Calu3 (cell line): ENCODE data around the gene TMEM121B. TPM values are rescaled to one million over a fixed set of nuclear protein-coding genes. Genes with fewer than 3 reads are reported as not detected.

ENCODE experiments used
- BruUV-seq: library from RNA; stranded (reverse); fragments of 400-500 nt; replicated peaks from 2 replicates; lab custom pipeline; 2021; lab: Mats Ljungman, UMichigan
- CTCF ChIA-PET: fragments of 300-600 bp; sonication (Branson Sonifier 250); formaldehyde crosslinking; loops from one replicate; lab custom pipeline; 2022; ENCODE audit warnings: antibody characterized with exemption; lab: Charles Lee
- DNase-seq: peaks from one replicate; pipeline ENCODE4 v3.0.0; 2022
- H3K27ac Mint-ChIP-seq: one replicate; pipeline ENCODE4 v1.8.0; 2022; ENCODE audit warnings: mixed read lengths; ENCODE audit not compliant: unreplicated experiment
- H3K27me3 Mint-ChIP-seq: one replicate; pipeline ENCODE4 v1.8.0; 2022; ENCODE audit warnings: mixed read lengths; ENCODE audit not compliant: unreplicated experiment
- H3K36me3 Mint-ChIP-seq: one replicate; pipeline ENCODE4 v1.8.0; 2022; ENCODE audit warnings: mild to moderate bottlenecking, moderate library complexity, mixed read lengths; ENCODE audit not compliant: insufficient read depth, unreplicated experiment
- H3K4me1 Mint-ChIP-seq: one replicate; pipeline ENCODE4 v1.8.0; 2022; ENCODE audit warnings: mild to moderate bottlenecking, low read depth, mixed read lengths; ENCODE audit not compliant: unreplicated experiment
- H3K4me3 Mint-ChIP-seq: one replicate; pipeline ENCODE4 v1.8.0; 2022; ENCODE audit warnings: mild to moderate bottlenecking, low read depth, moderate library complexity, mixed read lengths; ENCODE audit not compliant: unreplicated experiment
- H3K9me3 Mint-ChIP-seq: one replicate; pipeline ENCODE4 v1.8.0; 2022; ENCODE audit warnings: low read depth, mixed read lengths; ENCODE audit not compliant: unreplicated experiment
- intact Hi-C: fragments of 100-400 bp; cut with micrococcal nuclease; formaldehyde crosslinking; loops from one replicate; pipeline ENCODE4 v1.10.0; 2022; ENCODE audit not compliant: unreplicated experiment
- total RNA-seq: library from RNA; stranded (reverse); gene quantifications from 2 replicates; pipeline ENCODE4 v1.2.3, GENCODE V29; 2022
- TF ChIP-seq, protein P1 (sequence below): fragments of 200-600 bp; IDR thresholded peaks from one replicate; pipeline ENCODE4 v1.8.0; 2022; ENCODE audit warnings: antibody characterized with exemption; ENCODE audit not compliant: unreplicated experiment

TMEM121B gene
- total RNA-seq, 1 experiment from 2014 or later = 0.21 TPM

DNA sequence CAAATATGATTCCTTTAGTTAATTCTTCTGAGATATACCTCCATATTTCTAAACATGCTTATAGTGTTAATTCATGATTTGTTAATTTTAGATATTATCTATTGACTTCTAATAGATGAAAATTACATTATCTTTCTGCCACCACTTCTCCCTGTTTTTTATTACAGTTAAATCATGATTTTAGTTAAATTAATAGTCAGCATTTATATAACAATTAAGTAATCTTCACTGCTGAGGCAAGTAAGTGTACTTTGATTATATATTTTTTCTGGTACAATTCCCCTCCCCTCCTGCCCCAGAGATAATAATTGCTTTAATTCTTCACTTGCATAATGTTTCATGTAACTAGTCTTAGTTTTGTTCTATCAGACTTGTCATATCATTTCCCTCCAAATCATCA, 30.6 kb downstream of the TMEM121B start:
- intact Hi-C loops = no loop called here
- H3K4me1 Mint-ChIP-seq = no peaks in the 10 kb centered on the region
- H3K27ac Mint-ChIP-seq = no peak overlapping the region
- peaks cover 6% of the 10 kb centered on the region for H3K36me3 Mint-ChIP-seq
- H3K4me3 Mint-ChIP-seq = no peak overlapping the region
- TF ChIP-seq, protein P1, sequence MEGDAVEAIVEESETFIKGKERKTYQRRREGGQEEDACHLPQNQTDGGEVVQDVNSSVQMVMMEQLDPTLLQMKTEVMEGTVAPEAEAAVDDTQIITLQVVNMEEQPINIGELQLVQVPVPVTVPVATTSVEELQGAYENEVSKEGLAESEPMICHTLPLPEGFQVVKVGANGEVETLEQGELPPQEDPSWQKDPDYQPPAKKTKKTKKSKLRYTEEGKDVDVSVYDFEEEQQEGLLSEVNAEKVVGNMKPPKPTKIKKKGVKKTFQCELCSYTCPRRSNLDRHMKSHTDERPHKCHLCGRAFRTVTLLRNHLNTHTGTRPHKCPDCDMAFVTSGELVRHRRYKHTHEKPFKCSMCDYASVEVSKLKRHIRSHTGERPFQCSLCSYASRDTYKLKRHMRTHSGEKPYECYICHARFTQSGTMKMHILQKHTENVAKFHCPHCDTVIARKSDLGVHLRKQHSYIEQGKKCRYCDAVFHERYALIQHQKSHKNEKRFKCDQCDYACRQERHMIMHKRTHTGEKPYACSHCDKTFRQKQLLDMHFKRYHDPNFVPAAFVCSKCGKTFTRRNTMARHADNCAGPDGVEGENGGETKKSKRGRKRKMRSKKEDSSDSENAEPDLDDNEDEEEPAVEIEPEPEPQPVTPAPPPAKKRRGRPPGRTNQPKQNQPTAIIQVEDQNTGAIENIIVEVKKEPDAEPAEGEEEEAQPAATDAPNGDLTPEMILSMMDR = no peak
- CTCF ChIA-PET = no interaction called here
- H3K9me3 Mint-ChIP-seq = no peaks in the 10 kb centered on the region
- H3K27me3 Mint-ChIP-seq = no peaks in the 10 kb centered on the region
- DNase-seq = no peak
- BruUV-seq = no TSS peak

DNA sequence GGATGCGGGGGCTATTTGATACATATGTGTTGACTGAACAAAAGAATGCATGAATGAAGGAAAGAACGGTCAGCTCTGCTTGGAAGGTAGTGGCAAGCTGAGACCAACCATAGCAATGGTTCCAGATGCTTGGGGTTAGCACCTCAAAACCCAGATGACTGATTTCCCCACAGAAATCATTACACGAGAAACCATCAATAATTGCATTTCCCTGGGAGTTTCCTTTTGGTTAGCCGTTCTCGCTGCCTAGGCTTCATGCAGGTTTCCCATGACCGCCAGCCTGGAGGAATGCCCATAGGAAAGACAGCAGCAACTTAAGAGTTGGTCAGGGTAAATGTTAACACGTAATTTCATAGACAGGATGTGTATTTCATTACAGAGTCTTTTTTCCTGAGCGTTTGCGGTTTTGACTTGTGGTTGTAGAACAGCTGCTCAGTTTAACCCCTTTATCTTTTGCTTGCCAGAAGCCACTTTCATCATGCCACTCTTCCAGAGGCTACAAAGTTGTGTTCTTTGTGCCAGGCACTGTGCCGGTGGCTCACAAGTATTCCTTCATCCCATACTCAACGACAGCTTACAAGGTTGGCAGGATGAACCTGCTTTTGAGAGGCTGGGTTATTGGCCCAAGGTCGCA, 33.5 kb downstream of the TMEM121B start:
- TF ChIP-seq, protein P1 = no peak
- H3K27ac Mint-ChIP-seq = no peak overlapping the region
- H3K4me3 Mint-ChIP-seq = no peak overlapping the region
- no TSS peak for BruUV-seq
- intact Hi-C loops = no loop called here
- H3K27me3 Mint-ChIP-seq = no peaks in the 10 kb centered on the region
- no peaks in the 10 kb centered on the region for H3K9me3 Mint-ChIP-seq
- DNase-seq = no peak
- CTCF ChIA-PET = no interaction called here
- peaks cover 13% of the 10 kb centered on the region for H3K4me1 Mint-ChIP-seq
- H3K36me3 Mint-ChIP-seq = peaks cover 23% of the 10 kb centered on the region

DNA sequence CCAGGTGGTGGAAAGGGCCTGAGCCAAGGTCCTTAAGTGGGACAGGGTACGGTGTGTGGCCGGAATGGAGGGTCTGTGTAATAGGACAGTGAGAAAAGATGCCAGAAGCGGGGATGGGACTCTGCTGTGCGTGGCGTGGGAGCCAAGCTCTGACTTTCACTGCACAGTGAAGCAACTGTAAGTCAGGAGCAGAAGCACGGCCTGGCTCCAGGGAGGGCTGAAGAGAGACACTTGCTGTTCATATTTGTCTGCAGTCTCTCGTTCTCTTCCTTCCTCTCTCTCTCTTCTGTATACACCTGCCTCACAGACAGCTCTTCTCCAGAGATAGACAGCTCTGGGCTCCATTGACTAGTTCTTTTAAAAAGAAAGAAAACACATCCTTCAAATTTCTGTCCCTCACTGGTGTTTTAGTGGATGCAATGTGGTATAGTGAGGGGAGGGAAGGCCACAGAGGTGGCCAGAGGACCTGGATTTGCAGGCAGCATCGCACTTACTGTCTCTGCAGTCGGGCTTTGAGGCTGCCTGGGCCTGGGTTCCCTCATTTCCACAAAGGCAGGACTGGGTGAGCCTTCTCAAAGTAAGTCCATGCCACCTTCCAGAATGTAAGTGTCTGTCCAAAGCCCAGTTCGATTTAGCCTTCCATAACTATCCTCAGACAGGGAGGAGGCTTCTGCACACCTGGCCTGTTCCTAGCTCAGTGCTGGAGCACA, 34.2 kb downstream of the TMEM121B start:
- TF ChIP-seq, protein P1 = no peak
- no peak for DNase-seq
- Mint-ChIP-seq H3K9me3 (no peaks in the 10 kb centered on the region), H3K27me3 (no peaks in the 10 kb centered on the region), H3K4me3 (no peak overlapping the region), H3K36me3 (peaks cover 23% of the 10 kb centered on the region), H3K4me1 (peaks cover 13% of the 10 kb centered on the region), H3K27ac (no peak overlapping the region)
- intact Hi-C loops = no loop called here
- CTCF ChIA-PET = no interaction called here
- no TSS peak for BruUV-seq

DNA sequence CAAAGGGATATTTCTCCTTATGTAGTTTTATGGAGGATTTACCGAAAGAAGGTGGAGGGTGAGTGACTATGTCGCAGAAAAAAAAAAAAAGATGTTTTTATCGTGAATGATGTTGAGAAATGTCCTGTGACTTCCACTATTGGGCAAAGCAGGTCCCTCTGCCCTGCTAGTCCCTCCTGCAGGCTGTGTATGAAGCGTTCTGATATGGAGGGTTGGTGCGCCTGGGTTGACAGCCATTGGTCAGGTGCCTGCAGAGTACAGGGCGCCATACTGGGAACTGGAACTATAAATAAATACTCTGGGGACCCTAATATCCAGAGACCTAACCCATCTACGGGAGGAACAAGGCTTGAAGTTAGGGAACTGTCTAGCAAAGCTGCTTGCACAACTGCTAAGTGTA, 34.9 kb downstream of the TMEM121B start:
- intact Hi-C loops = no loop called here
- H3K27ac Mint-ChIP-seq = no peak overlapping the region
- H3K4me3 Mint-ChIP-seq = peak overlapping the region; percentile 89
- H3K36me3 Mint-ChIP-seq = peaks cover 23% of the 10 kb centered on the region
- H3K9me3 Mint-ChIP-seq = no peaks in the 10 kb centered on the region
- no peak for DNase-seq
- BruUV-seq = TSS peak; percentile 26
- H3K27me3 Mint-ChIP-seq = no peaks in the 10 kb centered on the region
- TF ChIP-seq, protein P1 = no peak
- CTCF ChIA-PET = no interaction called here
- H3K4me1 Mint-ChIP-seq = peaks cover 13% of the 10 kb centered on the region
